Effector memory CD8-positive, alpha-beta T cell (primary cell): ENCODE measurements around the gene CST4.
A peak's percentile ranks its signal among the peaks of the same experiment; 100 is the strongest.

ENCODE experiments used
- ATAC-seq: fragments of 150-1000 bp; cut with Tn5 transposase; replicated peaks from 2 replicates; pipeline ENCODE4 v1.10.0; 2021; ENCODE audit warnings: mild to moderate bottlenecking, moderate library complexity
- DNase-seq, 3 experiments: peaks; one replicate each; pipeline ENCODE4 v3.0.0; 2021
- H3K27ac Mint-ChIP-seq, 2 donors: one replicate each; pipeline ENCODE4 v1.8.0; 2022; ENCODE audit warnings: mild to moderate bottlenecking in 2 of 2, mixed read lengths in 2 of 2, moderate library complexity in 2 of 2
- H3K27me3 Mint-ChIP-seq, 2 donors: one replicate each; pipeline ENCODE4 v1.8.0; 2022; ENCODE audit warnings: mixed read lengths in 2 of 2
- H3K36me3 Mint-ChIP-seq: one replicate; pipeline ENCODE4 v1.8.0; 2022; ENCODE audit warnings: mild to moderate bottlenecking, moderate library complexity, mixed read lengths; ENCODE audit not compliant: insufficient read depth
- H3K4me1 Mint-ChIP-seq, 2 donors: one replicate each; pipeline ENCODE4 v1.8.0; 2022; ENCODE audit warnings: low read depth in 2 of 2, mixed read lengths in 2 of 2
- H3K4me3 Mint-ChIP-seq, 2 donors: one replicate each; pipeline ENCODE4 v1.8.0; 2022; ENCODE audit warnings: mild to moderate bottlenecking in 2 of 2, mixed read lengths in 2 of 2, moderate library complexity in 2 of 2
- H3K9me3 Mint-ChIP-seq, 2 donors: one replicate each; pipeline ENCODE4 v1.8.0; 2022; ENCODE audit warnings: mixed read lengths in 2 of 2

Gene CST4

GRCh38 chr20:23683281-23683680 is 5.6 kb downstream of the CST4 start:
- no peak overlapping the region for H3K27ac Mint-ChIP-seq
- ATAC-seq (no peak), DNase-seq (no peak)
- H3K9me3 Mint-ChIP-seq = no peaks in the 10 kb centered on the region
- no peak overlapping the region for H3K4me3 Mint-ChIP-seq
- no peaks in the 10 kb centered on the region for H3K4me1 Mint-ChIP-seq
- peaks cover 29 to 76% of the 10 kb centered on the region in 2 donors for H3K27me3 Mint-ChIP-seq
- peaks cover 4% of the 10 kb centered on the region for H3K36me3 Mint-ChIP-seq

- H3K4me1 Mint-ChIP-seq = no peaks in the 10 kb centered on the region
- no peaks in the 10 kb centered on the region for H3K9me3 Mint-ChIP-seq
- H3K27me3 Mint-ChIP-seq = peaks cover 23 to 55% of the 10 kb centered on the region in 2 donors
- no peak overlapping the region for H3K4me3 Mint-ChIP-seq
- peaks cover 4% of the 10 kb centered on the region for H3K36me3 Mint-ChIP-seq
- no peak overlapping the region for H3K27ac Mint-ChIP-seq
- no peak for ATAC-seq
- DNase-seq = no peak
These were observed 8.7 kb downstream of the CST4 start for GRCh38 chr20:23680146-23680545.

GRCh38 chr20:23679133-23680092 is 9.4 kb downstream of the CST4 start:
- Mint-ChIP-seq H3K27ac (no peak overlapping the region), H3K4me3 (no peak overlapping the region), H3K36me3 (peaks cover 4% of the 10 kb centered on the region), H3K27me3 (peaks cover 21 to 48% of the 10 kb centered on the region in 2 donors), H3K4me1 (no peaks in the 10 kb centered on the region), H3K9me3 (no peaks in the 10 kb centered on the region)
- no peak for ATAC-seq
- DNase-seq = no peak

GRCh38 chr20:23673209-23673608 is 15.6 kb downstream of the CST4 start:
- no peak overlapping the region for H3K27ac Mint-ChIP-seq
- H3K9me3 Mint-ChIP-seq = no peaks in the 10 kb centered on the region
- H3K4me1 Mint-ChIP-seq = no peaks in the 10 kb centered on the region
- no peaks in the 10 kb centered on the region for H3K36me3 Mint-ChIP-seq
- DNase-seq = no peak
- H3K27me3 Mint-ChIP-seq = no peaks in the 10 kb centered on the region
- H3K4me3 Mint-ChIP-seq = no peak overlapping the region
- no peak for ATAC-seq

GRCh38 chr20:23672158-23672557 is 16.7 kb downstream of the CST4 start:
- no peaks in the 10 kb centered on the region for H3K27me3 Mint-ChIP-seq

GRCh38 chr20:23671479-23671878 is 17.4 kb downstream of the CST4 start:
- no peak overlapping the region for H3K4me3 Mint-ChIP-seq
- H3K27ac Mint-ChIP-seq = no peak overlapping the region
- no peaks in the 10 kb centered on the region for H3K36me3 Mint-ChIP-seq
- H3K9me3 Mint-ChIP-seq = no peaks in the 10 kb centered on the region
- H3K27me3 Mint-ChIP-seq = no peaks in the 10 kb centered on the region
- H3K4me1 Mint-ChIP-seq = no peaks in the 10 kb centered on the region
- ATAC-seq = no peak
- DNase-seq = no peak

More at GRCh38 chr20:23672158-23672557, 16.7 kb downstream of the CST4 start:
- no peak for DNase-seq
- Mint-ChIP-seq H3K4me1 (no peaks in the 10 kb centered on the region), H3K4me3 (no peak overlapping the region), H3K36me3 (no peaks in the 10 kb centered on the region), H3K27ac (no peak overlapping the region), H3K9me3 (no peaks in the 10 kb centered on the region)
- ATAC-seq = no peak

- no peaks in the 10 kb centered on the region for H3K9me3 Mint-ChIP-seq
- H3K4me3 Mint-ChIP-seq = no peak overlapping the region
- H3K27ac Mint-ChIP-seq = no peak overlapping the region
- no peaks in the 10 kb centered on the region for H3K36me3 Mint-ChIP-seq
- no peaks in the 10 kb centered on the region for H3K4me1 Mint-ChIP-seq
- ATAC-seq = no peak
- DNase-seq = no peak
- no peaks in the 10 kb centered on the region for H3K27me3 Mint-ChIP-seq
These were observed 18.5 kb downstream of the CST4 start for GRCh38 chr20:23670361-23670760.

GRCh38 chr20:23669866-23670265 is 19.0 kb downstream of the CST4 start:
- DNase-seq = no peak
- H3K27ac Mint-ChIP-seq = no peak overlapping the region
- no peaks in the 10 kb centered on the region for H3K36me3 Mint-ChIP-seq
- no peaks in the 10 kb centered on the region for H3K27me3 Mint-ChIP-seq
- H3K4me3 Mint-ChIP-seq = no peak overlapping the region
- peak; percentile 10 for ATAC-seq
- no peaks in the 10 kb centered on the region for H3K9me3 Mint-ChIP-seq
- H3K4me1 Mint-ChIP-seq = no peaks in the 10 kb centered on the region

- Mint-ChIP-seq H3K9me3 (no peaks in the 10 kb centered on the region), H3K36me3 (no peaks in the 10 kb centered on the region), H3K4me3 (no peak overlapping the region), H3K27me3 (no peaks in the 10 kb centered on the region), H3K27ac (no peak overlapping the region), H3K4me1 (no peaks in the 10 kb centered on the region)
- DNase-seq = no peak
- ATAC-seq = peak; percentile 7
These were observed 19.5 kb downstream of the CST4 start for GRCh38 chr20:23669327-23669726.

- ATAC-seq = peak; percentile 54
- Mint-ChIP-seq H3K9me3 (no peaks in the 10 kb centered on the region), H3K27me3 (no peaks in the 10 kb centered on the region), H3K27ac (no peak overlapping the region), H3K4me3 (no peak overlapping the region), H3K36me3 (no peaks in the 10 kb centered on the region), H3K4me1 (no peaks in the 10 kb centered on the region)
- DNase-seq = peak; percentile 21 to 42 (median 26)
These were observed 20.3 kb downstream of the CST4 start for GRCh38 chr20:23668477-23668951.

GRCh38 chr20:23667666-23668065 is 21.2 kb downstream of the CST4 start:
- Mint-ChIP-seq H3K27ac (no peak overlapping the region), H3K27me3 (no peaks in the 10 kb centered on the region), H3K36me3 (no peaks in the 10 kb centered on the region), H3K4me3 (no peak overlapping the region), H3K4me1 (no peaks in the 10 kb centered on the region), H3K9me3 (no peaks in the 10 kb centered on the region)
- ATAC-seq = no peak
- no peak for DNase-seq

GRCh38 chr20:23666698-23667097 is 22.1 kb downstream of the CST4 start:
- DNase-seq (no peak), ATAC-seq (no peak)
- H3K27me3 Mint-ChIP-seq = no peaks in the 10 kb centered on the region
- H3K4me1 Mint-ChIP-seq = no peaks in the 10 kb centered on the region
- H3K4me3 Mint-ChIP-seq = no peak overlapping the region
- no peaks in the 10 kb centered on the region for H3K9me3 Mint-ChIP-seq
- H3K36me3 Mint-ChIP-seq = peaks cover 2% of the 10 kb centered on the region
- no peak overlapping the region for H3K27ac Mint-ChIP-seq

GRCh38 chr20:23666189-23666588 is 22.6 kb downstream of the CST4 start:
- ATAC-seq = no peak
- no peak for DNase-seq
- Mint-ChIP-seq H3K36me3 (peaks cover 2% of the 10 kb centered on the region), H3K4me1 (no peaks in the 10 kb centered on the region), H3K4me3 (no peak overlapping the region), H3K9me3 (no peaks in the 10 kb centered on the region), H3K27me3 (no peaks in the 10 kb centered on the region), H3K27ac (no peak overlapping the region)

- ATAC-seq (no peak), DNase-seq (no peak)
- Mint-ChIP-seq H3K4me3 (no peak overlapping the region), H3K9me3 (no peaks in the 10 kb centered on the region), H3K4me1 (no peaks in the 10 kb centered on the region), H3K27me3 (no peaks in the 10 kb centered on the region), H3K36me3 (peaks cover 2% of the 10 kb centered on the region), H3K27ac (no peak overlapping the region)
These were observed 23.9 kb downstream of the CST4 start for GRCh38 chr20:23664954-23665353.
